Calu3 (cell line): ENCODE data around the gene RNF217. TPM values are rescaled to one million over a fixed set of nuclear protein-coding genes. Genes with fewer than 3 reads are reported as not detected.

ENCODE experiments used
- BruUV-seq: library from RNA; stranded (reverse); fragments of 400-500 nt; replicated peaks from 2 replicates; lab custom pipeline; 2021; lab: Mats Ljungman, UMichigan
- CTCF ChIA-PET: fragments of 300-600 bp; sonication (Branson Sonifier 250); formaldehyde crosslinking; loops from one replicate; lab custom pipeline; 2022; ENCODE audit warnings: antibody characterized with exemption; lab: Charles Lee
- DNase-seq: peaks from one replicate; pipeline ENCODE4 v3.0.0; 2022
- H3K27ac Mint-ChIP-seq: one replicate; pipeline ENCODE4 v1.8.0; 2022; ENCODE audit warnings: mixed read lengths; ENCODE audit not compliant: unreplicated experiment
- H3K27me3 Mint-ChIP-seq: one replicate; pipeline ENCODE4 v1.8.0; 2022; ENCODE audit warnings: mixed read lengths; ENCODE audit not compliant: unreplicated experiment
- H3K36me3 Mint-ChIP-seq: one replicate; pipeline ENCODE4 v1.8.0; 2022; ENCODE audit warnings: mild to moderate bottlenecking, moderate library complexity, mixed read lengths; ENCODE audit not compliant: insufficient read depth, unreplicated experiment
- H3K4me1 Mint-ChIP-seq: one replicate; pipeline ENCODE4 v1.8.0; 2022; ENCODE audit warnings: mild to moderate bottlenecking, low read depth, mixed read lengths; ENCODE audit not compliant: unreplicated experiment
- H3K4me3 Mint-ChIP-seq: one replicate; pipeline ENCODE4 v1.8.0; 2022; ENCODE audit warnings: mild to moderate bottlenecking, low read depth, moderate library complexity, mixed read lengths; ENCODE audit not compliant: unreplicated experiment
- H3K9me3 Mint-ChIP-seq: one replicate; pipeline ENCODE4 v1.8.0; 2022; ENCODE audit warnings: low read depth, mixed read lengths; ENCODE audit not compliant: unreplicated experiment
- CTCF ChIP-seq: fragments of 200-600 bp; IDR thresholded peaks from one replicate; pipeline ENCODE4 v1.8.0; 2022; ENCODE audit warnings: antibody characterized with exemption; ENCODE audit not compliant: unreplicated experiment
- intact Hi-C: fragments of 100-400 bp; cut with micrococcal nuclease; formaldehyde crosslinking; loops from one replicate; pipeline ENCODE4 v1.10.0; 2022; ENCODE audit not compliant: unreplicated experiment
- total RNA-seq: library from RNA; stranded (reverse); gene quantifications from 2 replicates; pipeline ENCODE4 v1.2.3, GENCODE V29; 2022

The RNF217 gene
- total RNA-seq, 1 experiment from 2014 or later, result 15.4 TPM

DNA sequence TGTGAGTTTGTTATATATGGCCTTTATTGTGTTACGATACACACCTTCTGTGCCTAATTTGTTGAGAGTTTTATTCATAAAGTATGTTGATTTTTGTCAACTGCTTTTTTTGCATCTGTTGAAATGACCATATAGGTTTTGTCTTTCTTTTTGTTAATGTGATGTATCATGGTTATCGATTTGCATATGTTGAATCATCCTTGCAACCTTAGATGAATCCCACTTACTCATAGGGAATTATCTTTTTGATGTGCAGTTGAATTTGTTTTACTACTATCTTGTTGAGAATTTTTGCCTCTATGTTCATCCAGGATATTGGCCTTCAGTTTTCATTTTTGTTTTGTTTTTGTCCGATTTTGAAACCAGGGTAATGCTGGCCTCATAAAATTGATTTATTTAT lies 145.7 kb downstream of the RNF217 start:
- TF ChIP-seq CTCF, result no peak
- BruUV-seq, result no TSS peak
- no peak overlapping the region for H3K4me3 Mint-ChIP-seq
- intact Hi-C loops, result no loop called here
- DNase-seq, result no peak
- H3K4me1 Mint-ChIP-seq, result peaks cover 4% of the 10 kb centered on the region
- H3K27ac Mint-ChIP-seq, result no peak overlapping the region
- H3K27me3 Mint-ChIP-seq, result no peaks in the 10 kb centered on the region
- peaks cover 11% of the 10 kb centered on the region for H3K9me3 Mint-ChIP-seq
- CTCF ChIA-PET, result no interaction called here
- no peaks in the 10 kb centered on the region for H3K36me3 Mint-ChIP-seq

- TF ChIP-seq CTCF, result no peak
- Mint-ChIP-seq H3K9me3 (peaks cover 11% of the 10 kb centered on the region), H3K27ac (no peak overlapping the region), H3K4me1 (no peaks in the 10 kb centered on the region), H3K4me3 (no peak overlapping the region), H3K36me3 (no peaks in the 10 kb centered on the region), H3K27me3 (no peaks in the 10 kb centered on the region)
- no TSS peak for BruUV-seq
- CTCF ChIA-PET, result no interaction called here
- intact Hi-C loops, result no loop called here
- DNase-seq, result no peak
Observed at GRCh38 chr6:125110056-125110455, 147.8 kb downstream of the RNF217 start.

DNA sequence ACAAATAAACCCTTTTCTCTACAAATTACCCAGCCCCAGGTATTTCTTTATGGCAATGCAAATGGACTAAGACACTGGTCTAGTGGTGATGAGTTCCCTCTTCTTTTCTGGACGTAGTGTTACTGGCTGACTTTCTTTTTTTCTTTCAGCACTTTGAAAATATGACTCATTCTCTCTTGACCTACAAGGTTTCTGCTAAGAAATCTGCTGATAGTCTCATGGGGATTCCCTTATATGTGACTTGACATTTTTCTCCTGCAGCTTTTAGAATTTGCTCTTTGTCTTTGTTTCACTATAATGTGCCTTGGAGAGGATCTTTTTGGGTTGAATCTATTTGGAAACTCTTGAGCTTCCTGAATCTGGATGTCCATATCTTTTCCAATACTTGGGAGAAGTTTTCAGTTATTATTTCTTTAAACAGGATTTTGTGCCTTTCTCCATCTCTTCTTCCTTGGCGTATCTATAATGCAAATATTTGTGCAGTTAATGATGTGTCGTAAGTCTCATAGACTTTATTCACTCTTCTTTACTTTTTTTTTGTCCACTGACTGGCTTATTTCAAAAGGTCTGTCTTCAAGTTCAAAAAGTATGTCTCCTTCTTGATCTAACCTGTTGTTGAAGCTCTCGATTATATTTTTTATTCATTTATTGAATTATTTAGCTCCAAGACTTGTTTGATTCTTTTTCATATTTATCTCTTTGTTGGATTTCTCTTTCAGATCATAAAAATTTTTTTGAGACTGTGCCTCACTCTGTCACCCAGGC lies 149.2 kb downstream of the RNF217 start:
- Mint-ChIP-seq H3K27me3 (no peaks in the 10 kb centered on the region), H3K4me3 (no peak overlapping the region), H3K36me3 (no peaks in the 10 kb centered on the region), H3K27ac (no peak overlapping the region), H3K4me1 (no peaks in the 10 kb centered on the region), H3K9me3 (peaks cover 11% of the 10 kb centered on the region)
- TF ChIP-seq CTCF, result no peak
- intact Hi-C loops, result no loop called here
- BruUV-seq, result no TSS peak
- CTCF ChIA-PET, result no interaction called here
- no peak for DNase-seq

DNA sequence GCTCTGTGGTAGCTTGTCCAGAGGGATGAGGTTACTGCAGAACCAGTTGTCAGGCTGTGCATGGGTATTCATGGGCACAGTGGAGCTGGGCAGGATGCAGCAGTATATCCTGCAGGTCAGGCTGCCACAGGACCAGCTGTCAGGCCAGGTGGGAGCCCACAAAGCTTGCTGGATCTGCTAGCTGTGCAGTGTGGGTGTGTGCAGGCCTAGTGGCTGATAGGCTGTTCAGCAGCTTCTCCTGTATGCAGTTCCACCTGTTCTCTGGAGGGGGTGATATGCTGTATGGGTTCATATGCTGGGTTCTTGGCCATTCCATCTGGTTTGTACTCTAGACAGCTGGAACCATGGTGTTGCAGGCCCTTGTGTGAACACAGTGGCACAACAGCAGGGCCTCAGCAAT lies 150.7 kb downstream of the RNF217 start:
- CTCF ChIA-PET, result interaction anchor here (2.1 kb wide), 1 partner anchor 242 kb away, joined by 16 read pairs; no protein-coding TSS in a partner anchor
- no peaks in the 10 kb centered on the region for H3K36me3 Mint-ChIP-seq
- no peak for TF ChIP-seq CTCF
- no peaks in the 10 kb centered on the region for H3K4me1 Mint-ChIP-seq
- H3K27me3 Mint-ChIP-seq, result no peaks in the 10 kb centered on the region
- H3K4me3 Mint-ChIP-seq, result no peak overlapping the region
- DNase-seq, result no peak
- no peak overlapping the region for H3K27ac Mint-ChIP-seq
- intact Hi-C loops, result no loop called here
- H3K9me3 Mint-ChIP-seq, result peaks cover 11% of the 10 kb centered on the region
- no TSS peak for BruUV-seq
